Stimulated activated CD8-positive, alpha-beta memory T cell treated with anti-CD3 and anti-CD28 coated beads, Interleukin-4, amount 100 ng/mL, for 24 hours (primary cell): ENCODE measurements around the gene CAMTA1.
"Not testable (repeated sequence)": the region's sequence is repeated elsewhere in the genome, so short reads cannot be mapped to it uniquely, and the experiment has no call there.

ENCODE experiments used
- DNase-seq: peaks from one replicate; pipeline ENCODE4 v3.0.0-alpha.2; 2020; ENCODE audit warnings: low read depth

CAMTA1 gene

GRCh38 chr1:7313826-7314225 lies 528.6 kb downstream of the CAMTA1 start:
- DNase-seq, result no peak

GRCh38 chr1:7315316-7315715 lies 530.1 kb downstream of the CAMTA1 start:
- no peak for DNase-seq

- no peak for DNase-seq
These were observed 530.7 kb downstream of the CAMTA1 start for GRCh38 chr1:7315946-7316345.

GRCh38 chr1:7317888-7318287 lies 532.6 kb downstream of the CAMTA1 start:
- no peak for DNase-seq

- DNase-seq, result no peak
These were observed 533.9 kb downstream of the CAMTA1 start for GRCh38 chr1:7319196-7319595.

GRCh38 chr1:7320661-7321060 lies 535.4 kb downstream of the CAMTA1 start:
- no peak for DNase-seq

GRCh38 chr1:7322283-7322785 lies 537.1 kb downstream of the CAMTA1 start:
- no peak for DNase-seq

- DNase-seq, result no peak
These were observed 537.7 kb downstream of the CAMTA1 start for GRCh38 chr1:7322912-7323311.

GRCh38 chr1:7325254-7325653 lies 540.0 kb downstream of the CAMTA1 start:
- DNase-seq, result no peak

- no peak for DNase-seq
These were observed 541.1 kb downstream of the CAMTA1 start for GRCh38 chr1:7326366-7326765.

- no peak for DNase-seq
These were observed 542.6 kb downstream of the CAMTA1 start for GRCh38 chr1:7327849-7328248.

- no peak for DNase-seq
These were observed 544.8 kb downstream of the CAMTA1 start for GRCh38 chr1:7329868-7330615.

- DNase-seq, result not testable (repeated sequence)
These were observed 545.5 kb downstream of the CAMTA1 start for GRCh38 chr1:7330726-7331125.

- DNase-seq, result no peak
These were observed 546.8 kb downstream of the CAMTA1 start for GRCh38 chr1:7331926-7332535.

- DNase-seq, result no peak
These were observed 547.8 kb downstream of the CAMTA1 start for GRCh38 chr1:7333094-7333493.

- DNase-seq, result no peak
These were observed 548.4 kb downstream of the CAMTA1 start for GRCh38 chr1:7333620-7334019.

- DNase-seq, result no peak
These were observed 549.3 kb downstream of the CAMTA1 start for GRCh38 chr1:7334475-7335035.

- DNase-seq, result no peak
These were observed 550.1 kb downstream of the CAMTA1 start for GRCh38 chr1:7335224-7335879.

GRCh38 chr1:7338439-7338838 lies 553.2 kb downstream of the CAMTA1 start:
- no peak for DNase-seq

- DNase-seq, result no peak
These were observed 553.8 kb downstream of the CAMTA1 start for GRCh38 chr1:7339014-7339413.

- DNase-seq, result no peak
These were observed 554.7 kb downstream of the CAMTA1 start for GRCh38 chr1:7339953-7340352.

- no peak for DNase-seq
These were observed 556.1 kb downstream of the CAMTA1 start for GRCh38 chr1:7341145-7341905.
